Caco-2 (cell line): ENCODE data around the gene MT1F. TPM values are rescaled to one million over a fixed set of nuclear protein-coding genes. Genes with fewer than 3 reads are reported as not detected.

ENCODE experiments used
- BruUV-seq: library from RNA; stranded (reverse); fragments of 400-500 nt; replicated peaks from 2 replicates; lab custom pipeline; 2021; lab: Mats Ljungman, UMichigan
- CTCF ChIA-PET: fragments of 300-600 bp; sonication (Branson Sonifier 250); formaldehyde crosslinking; loops from one replicate; lab custom pipeline; 2022; ENCODE audit warnings: antibody characterized with exemption; lab: Charles Lee
- POLR2A ChIA-PET: fragments of 300-600 bp; sonication (Branson Sonifier 250); formaldehyde crosslinking; loops from one replicate; lab custom pipeline; 2022; ENCODE audit warnings: antibody characterized with exemption; lab: Charles Lee
- DNase-seq, 2 experiments: peaks; one replicate each; pipeline versions ENCODE4 v3.0.0 to v3.0.0-alpha.2; 2020 to 2022
- H3K27me3 ChIP-seq: replicated peaks from 2 replicates; pipeline ENCODE4 v1.6.0; 2011; ENCODE audit warnings: low read length; ENCODE audit not compliant: control insufficient read depth, insufficient read depth
- H3K36me3 ChIP-seq: 2 replicates; pipeline ENCODE4 v1.5.1; 2011; ENCODE audit warnings: low read length; ENCODE audit not compliant: control insufficient read depth, insufficient read depth
- H3K4me1 ChIP-seq: fragments of 250-450 bp; sonication (Bioruptor Pico); 2 replicates; pipeline ENCODE4 v1.5.1; 2020; ENCODE audit warnings: mild to moderate bottlenecking
- H3K4me3 ChIP-seq: 2 replicates; pipeline ENCODE4 v1.5.1; 2011; ENCODE audit warnings: low read depth, mild to moderate bottlenecking, control low read depth, low read length
- H3K9me3 ChIP-seq: fragments of 250-450 bp; sonication (Bioruptor Pico); 2 replicates; pipeline ENCODE4 v1.5.1; 2020; ENCODE audit warnings: mild to moderate bottlenecking, moderate library complexity
- H3K27ac Mint-ChIP-seq: one replicate; pipeline ENCODE4 v1.8.0; 2022; ENCODE audit warnings: mixed read lengths; ENCODE audit not compliant: unreplicated experiment
- H3K27me3 Mint-ChIP-seq: one replicate; pipeline ENCODE4 v1.8.0; 2022; ENCODE audit warnings: mixed read lengths; ENCODE audit not compliant: insufficient read depth, unreplicated experiment
- H3K36me3 Mint-ChIP-seq: one replicate; pipeline ENCODE4 v1.8.0; 2022; ENCODE audit warnings: mild to moderate bottlenecking, mixed read lengths; ENCODE audit not compliant: insufficient read depth, unreplicated experiment
- H3K4me1 Mint-ChIP-seq: one replicate; pipeline ENCODE4 v1.8.0; 2022; ENCODE audit warnings: low read depth, mixed read lengths; ENCODE audit not compliant: unreplicated experiment
- H3K4me3 Mint-ChIP-seq: one replicate; pipeline ENCODE4 v1.8.0; 2022; ENCODE audit warnings: mild to moderate bottlenecking, moderate library complexity, mixed read lengths; ENCODE audit not compliant: unreplicated experiment
- H3K9me3 Mint-ChIP-seq: one replicate; pipeline ENCODE4 v1.8.0; 2022; ENCODE audit warnings: mixed read lengths; ENCODE audit not compliant: unreplicated experiment
- CTCF ChIP-seq, 2 experiments: fragments of 200-600 bp in 1 of 2; IDR thresholded peaks; 1 replicate in 1 of 2; 2 replicates in 1 of 2; pipeline versions ENCODE4 v1.5.1 to v1.8.0; 2011 to 2022; ENCODE audit warnings: antibody characterized with exemption in 1 of 2, control low read depth in 1 of 2, inconsistent platforms in 1 of 2, low read depth in 1 of 2, low read length in 1 of 2, mild to moderate bottlenecking in 1 of 2, moderate library complexity in 1 of 2; ENCODE audit not compliant: insufficient read depth in 1 of 2, severe bottlenecking in 1 of 2, unreplicated experiment in 1 of 2
- intact Hi-C: fragments of 100-400 bp; cut with micrococcal nuclease; formaldehyde crosslinking; loops from one replicate; pipeline ENCODE4 v1.10.0; 2022; ENCODE audit not compliant: unreplicated experiment
- total RNA-seq: library from RNA; stranded (reverse); gene quantifications from 2 replicates; pipeline ENCODE4 v1.2.3, GENCODE V29; 2022

MT1F gene
- total RNA-seq, 1 experiment from 2014 or later, result 12.5 TPM

- no peak for TF ChIP-seq CTCF (IDR thresholded peaks at IDR 0.05; ENCODE audit: insufficient read depth in 1 of 2, low read depth in 1 of 2, low read length in 1 of 2, severe bottlenecking in 1 of 2, unreplicated experiment in 1 of 2)
- no peak for DNase-seq
- peaks cover 9% of the 10 kb centered on the region for H3K9me3 ChIP-seq
- no peaks in the 10 kb centered on the region for H3K36me3 Mint-ChIP-seq
- no peaks in the 10 kb centered on the region for H3K27me3 ChIP-seq
- no peaks in the 10 kb centered on the region for H3K36me3 ChIP-seq
- no peak overlapping the region for H3K4me3 ChIP-seq
- no peak overlapping the region for H3K27ac Mint-ChIP-seq
- H3K27me3 Mint-ChIP-seq, result no peaks in the 10 kb centered on the region
- BruUV-seq, result no TSS peak
- intact Hi-C loops, result loop anchor here (5.0 kb wide), 1 partner anchor 44 kb away; the partner anchor contains the start of gene MT1F
- H3K4me1 Mint-ChIP-seq, result peaks cover 4% of the 10 kb centered on the region
- peaks cover 15% of the 10 kb centered on the region for H3K9me3 Mint-ChIP-seq
- H3K4me1 ChIP-seq, result no peaks in the 10 kb centered on the region
- no peak overlapping the region for H3K4me3 Mint-ChIP-seq
- POLR2A ChIA-PET, result interaction anchor here (1.0 to 1.2 kb wide), 2 partner anchors 28 to 98 kb away, joined by 3 read pairs; no protein-coding TSS in a partner anchor
- CTCF ChIA-PET, result interaction anchor here (0.6 to 3.1 kb wide), 31 partner anchors 16 to 393 kb away, joined by 3 to 95 read pairs (median 5); partner anchors contain the start of genes MT1A, MT1E, MT1F and MT1G
Observed at GRCh38 chr16:56701534-56701933, 43.8 kb downstream of the MT1F start.

- no peak overlapping the region for H3K4me3 Mint-ChIP-seq
- no TSS peak for BruUV-seq
- no peaks in the 10 kb centered on the region for H3K36me3 Mint-ChIP-seq
- H3K4me1 Mint-ChIP-seq, result peaks cover 4% of the 10 kb centered on the region
- intact Hi-C loops, result loop anchor here (1.0 to 5.0 kb wide), 6 partner anchors 29 to 370 kb away; partner anchors contain the start of gene MT1F
- H3K27ac Mint-ChIP-seq, result no peak overlapping the region
- H3K4me3 ChIP-seq, result no peak overlapping the region
- peaks cover 2% of the 10 kb centered on the region; the same call in 1 of the 2 replicates for H3K9me3 ChIP-seq
- TF ChIP-seq CTCF (IDR thresholded peaks at IDR 0.05; ENCODE audit: insufficient read depth in 1 of 2, low read depth in 1 of 2, low read length in 1 of 2, severe bottlenecking in 1 of 2, unreplicated experiment in 1 of 2), result no peak
- no peaks in the 10 kb centered on the region for H3K27me3 ChIP-seq
- H3K4me1 ChIP-seq, result no peaks in the 10 kb centered on the region
- peaks cover 2% of the 10 kb centered on the region for H3K9me3 Mint-ChIP-seq
- H3K27me3 Mint-ChIP-seq, result no peaks in the 10 kb centered on the region
- ChIA-PET CTCF (interaction anchor here (0.7 to 3.1 kb wide), 9 partner anchors 13 to 346 kb away, joined by 3 to 95 read pairs (median 10); partner anchors contain the start of gene MT1X), POLR2A (no interaction called here)
- H3K36me3 ChIP-seq, result no peaks in the 10 kb centered on the region
- no peak for DNase-seq
Observed at GRCh38 chr16:56702836-56703235, 45.1 kb downstream of the MT1F start.

Other genes with a start within 250 kb of the MT1F start
- gene AMFR, start 232.4 kb upstream of the MT1F start, total RNA-seq, result 101 and 106 TPM in 2 replicates
- gene NUDT21, start 206.6 kb upstream of the MT1F start, total RNA-seq, result 305 and 311 TPM in 2 replicates
- 75.5 and 79.0 TPM in 2 replicates for gene OGFOD1, start 206.4 kb upstream of the MT1F start, total RNA-seq
- gene BBS2, start 137.9 kb upstream of the MT1F start, total RNA-seq, result 25.6 and 27.7 TPM in 2 replicates
- not detected in 2 replicates for gene MT4, start 92.9 kb upstream of the MT1F start, total RNA-seq
- not detected in 2 replicates for gene MT3, start 68.4 kb upstream of the MT1F start, total RNA-seq
- 4.3 and 10.5 TPM in 2 replicates for gene MT2A, start 49.4 kb upstream of the MT1F start, total RNA-seq
- gene MT1E, start 32.2 kb upstream of the MT1F start, total RNA-seq, result 0.56 and 2.0 TPM in 2 replicates
- not detected in 2 replicates for gene MT1M, start 25.3 kb upstream of the MT1F start, total RNA-seq
- gene MT1A, start 19.3 kb upstream of the MT1F start, total RNA-seq, result 2.0 and 2.5 TPM in 2 replicates
- not detected in 2 replicates for gene MT1B, start 6.1 kb upstream of the MT1F start, total RNA-seq
- not detected in 2 replicates for gene MT1G, start 10.1 kb downstream of the MT1F start, total RNA-seq
- not detected in 2 replicates for gene MT1H, start 11.9 kb downstream of the MT1F start, total RNA-seq
- 4.4 and 18.3 TPM in 2 replicates for gene MT1X, start 24.5 kb downstream of the MT1F start, total RNA-seq
- gene NUP93, start 72.2 kb downstream of the MT1F start, total RNA-seq, result 148 and 149 TPM in 2 replicates
- gene SLC12A3, start 207.2 kb downstream of the MT1F start, total RNA-seq, result 0.67 and 0.73 TPM in 2 replicates